A549 (cell line): ENCODE measurements around the gene KCP. TPM values are rescaled to one million over a fixed set of nuclear protein-coding genes. Genes with fewer than 3 reads are reported as not detected.

ENCODE experiments used
- ATAC-seq, 2 experiments: fragments of 200-7000 bp in 1 of 2; fragments of >200 bp in 1 of 2; cut with Nextera tagmentation in 1 of 2; cut with Tn5 transposase in 1 of 2; 3 replicates each; pipeline versions ENCODE4 v1.8.0 to v1.9.1; 2018 to 2020; ENCODE audit warnings: mild to moderate bottlenecking in 1 of 2, moderate library complexity in 1 of 2
- CTCF ChIA-PET: fragments of 300-600 bp; sonication (Branson Sonifier 250); formaldehyde crosslinking; extraction: SDS; loops from one replicate; lab custom pipeline; 2021; ENCODE audit warnings: antibody characterized with exemption, inconsistent platforms; lab: Yijun Ruan, JAX
- POLR2A ChIA-PET: fragments of 350-600 bp; formaldehyde crosslinking; extraction: SDS; loops from one replicate; lab custom pipeline; 2021; ENCODE audit warnings: antibody characterized with exemption, inconsistent platforms; lab: Yijun Ruan, JAX
- DNase-seq, 2 experiments: peaks; one replicate each; pipeline versions ENCODE4 v3.0.0 to v3.0.0-alpha.2; 2011 to 2016; ENCODE audit warnings: low read depth in 1 of 2, low spot score in 1 of 2
- FAIRE-seq: peaks from 2 replicates; lab custom pipeline; 2011; peaks lifted over from hg19 to GRCh38; lab: Jason Lieb, UNC
- H3K27ac ChIP-seq, 2 experiments: fragments of >200 bp; sonication (Bioruptor Twin); formaldehyde crosslinking; 3 replicates each; pipeline ENCODE4 v1.5.1; 2016 to 2017
- H3K4me1 ChIP-seq: fragments of >200 bp; sonication (Bioruptor Twin); formaldehyde crosslinking; 3 replicates; pipeline ENCODE4 v1.6.1; 2016
- H3K4me2 ChIP-seq: fragments of >200 bp; sonication (Bioruptor Twin); formaldehyde crosslinking; 3 replicates; pipeline ENCODE4 v1.6.1; 2016
- H3K4me3 ChIP-seq: fragments of >200 bp; sonication (Bioruptor Twin); formaldehyde crosslinking; 3 replicates; pipeline ENCODE4 v1.5.1; 2016
- H3K9me3 ChIP-seq: fragments of >200 bp; sonication (Bioruptor Twin); formaldehyde crosslinking; 3 replicates; pipeline ENCODE4 v1.6.1; 2016
- BHLHE40 ChIP-seq: IDR thresholded peaks from 2 replicates; pipeline ENCODE4 v1.6.1; 2012; ENCODE audit warnings: low read depth, low read length, inconsistent platforms
- CBX8 ChIP-seq: fragments of 200-600 bp; sonication (generic); IDR thresholded peaks from 2 replicates; pipeline ENCODE4 v1.6.1; 2016
- CEBPB ChIP-seq, 2 experiments: fragments of >200 bp in 1 of 2; sonication (Bioruptor Twin) in 1 of 2; formaldehyde crosslinking in 1 of 2; IDR thresholded peaks; 2 replicates each; pipeline ENCODE4 v1.6.1; 2012 to 2016
- CHD4 ChIP-seq: fragments of 200-600 bp; sonication (generic); IDR thresholded peaks from 2 replicates; pipeline ENCODE4 v1.6.1; 2016; ENCODE audit warnings: antibody characterized with exemption, mild to moderate bottlenecking, borderline replicate concordance
- ELK1 ChIP-seq: fragments of 150-350 bp; IDR thresholded peaks from 2 replicates; pipeline ENCODE4 v1.6.1; 2014; ENCODE audit warnings: low read depth, mild to moderate bottlenecking, low read length
- FOSB ChIP-seq: fragments of 250-450 bp; sonication (Bioruptor Pico); IDR thresholded peaks from 2 replicates; pipeline ENCODE4 v1.5.0; 2020; ENCODE audit warnings: mild to moderate bottlenecking, moderate library complexity
- GATA3 ChIP-seq: IDR thresholded peaks from 2 replicates; pipeline ENCODE4 v1.6.1; 2012; ENCODE audit warnings: borderline replicate concordance
- HEYL ChIP-seq: fragments of 250-450 bp; sonication (Bioruptor Pico); IDR thresholded peaks from 2 replicates; pipeline ENCODE4 v1.8.0; 2021; ENCODE audit warnings: mild to moderate bottlenecking, moderate library complexity
- KDM1A ChIP-seq: fragments of 200-600 bp; sonication (generic); IDR thresholded peaks from 2 replicates; pipeline ENCODE4 v1.6.1; 2016; ENCODE audit warnings: low read depth, mild to moderate bottlenecking
- KDM5A ChIP-seq: fragments of 200-600 bp; sonication (generic); IDR thresholded peaks from 2 replicates; pipeline ENCODE4 v1.6.1; 2016; ENCODE audit warnings: antibody characterized with exemption, mild to moderate bottlenecking
- PHF8 ChIP-seq: fragments of 200-600 bp; sonication (generic); IDR thresholded peaks from 2 replicates; pipeline ENCODE4 v1.6.1; 2016; ENCODE audit warnings: low read depth, mild to moderate bottlenecking, antibody characterized with exemption, moderate library complexity, borderline replicate concordance
- POLR2A ChIP-seq: IDR thresholded peaks from 2 replicates; pipeline ENCODE4 v1.6.1; 2012; ENCODE audit warnings: mild to moderate bottlenecking, low read length
- POLR2AphosphoS2 ChIP-seq: conservative IDR thresholded peaks from 2 replicates; pipeline ENCODE4 v1.6.1; 2012; ENCODE audit warnings: low read length, improper control_type of control experiment, inconsistent platforms
- RAD21 ChIP-seq, 2 experiments: fragments of >200 bp in 1 of 2; sonication (Bioruptor Twin) in 1 of 2; formaldehyde crosslinking in 1 of 2; IDR thresholded peaks in 1 of 2; conservative IDR thresholded peaks in 1 of 2; 2 replicates in 1 of 2; 3 replicates in 1 of 2; pipeline ENCODE4 v1.6.1; 2012 to 2018; ENCODE audit warnings: inconsistent platforms in 1 of 2
- TFCP2L1 ChIP-seq: fragments of 250-450 bp; sonication (Bioruptor Pico); IDR thresholded peaks from 2 replicates; pipeline ENCODE4 v1.5.0; 2021; ENCODE audit warnings: mild to moderate bottlenecking
- ZFP36 ChIP-seq: fragments of 450-650 bp; IDR thresholded peaks from 2 replicates; pipeline ENCODE4 v1.6.1; 2014; ENCODE audit warnings: borderline replicate concordance; ENCODE audit not compliant: partially characterized antibody
- WGBS: methylation state at CpG from one replicate; pipeline ENCODE4 v1.1.6; 2017; ENCODE audit errors: missing lambda C conversion rate; 5-methylcytosine and 5-hydroxymethylcytosine counted together
- polyA plus RNA-seq, 4 experiments: library from polyadenylated mRNA; depleted of rRNA in 3 of 4; stranded (reverse); fragments of >200 nt; fragmentation: RNase III in 1 of 4; extraction: RNeasy Plus Mini Kit Qiagen cat#74134 plus additional on column Dnase treatment in 1 of 4; gene quantifications; 2 replicates in 3 of 4; 3 replicates in 1 of 4; pipeline ENCODE4 v1.2.3, GENCODE V29; 2011 to 2017
- TF ChIP-seq, protein P1 (sequence below): fragments of 250-450 bp; sonication (Bioruptor Pico); IDR thresholded peaks from 2 replicates; pipeline ENCODE4 v1.5.0; 2021; ENCODE audit warnings: mild to moderate bottlenecking, moderate library complexity, borderline replicate concordance
- TF ChIP-seq, protein P2 (sequence below): fragments of >200 bp; sonication (Bioruptor Twin); formaldehyde crosslinking; IDR thresholded peaks from 3 replicates; pipeline ENCODE4 v1.5.1; 2016
- TF ChIP-seq, protein P3 (sequence below): fragments of 450-650 bp; IDR thresholded peaks from 2 replicates; pipeline ENCODE4 v1.6.1; 2014; ENCODE audit warnings: antibody characterized with exemption
- TF ChIP-seq, protein P4 (sequence below): IDR thresholded peaks from 2 replicates; pipeline ENCODE4 v1.6.1; 2012

The KCP gene
- polyA plus RNA-seq, 2 of the 4 experiments (the other 2 are of a cell fraction), result 0.14 TPM; not detected in 1

DNA sequence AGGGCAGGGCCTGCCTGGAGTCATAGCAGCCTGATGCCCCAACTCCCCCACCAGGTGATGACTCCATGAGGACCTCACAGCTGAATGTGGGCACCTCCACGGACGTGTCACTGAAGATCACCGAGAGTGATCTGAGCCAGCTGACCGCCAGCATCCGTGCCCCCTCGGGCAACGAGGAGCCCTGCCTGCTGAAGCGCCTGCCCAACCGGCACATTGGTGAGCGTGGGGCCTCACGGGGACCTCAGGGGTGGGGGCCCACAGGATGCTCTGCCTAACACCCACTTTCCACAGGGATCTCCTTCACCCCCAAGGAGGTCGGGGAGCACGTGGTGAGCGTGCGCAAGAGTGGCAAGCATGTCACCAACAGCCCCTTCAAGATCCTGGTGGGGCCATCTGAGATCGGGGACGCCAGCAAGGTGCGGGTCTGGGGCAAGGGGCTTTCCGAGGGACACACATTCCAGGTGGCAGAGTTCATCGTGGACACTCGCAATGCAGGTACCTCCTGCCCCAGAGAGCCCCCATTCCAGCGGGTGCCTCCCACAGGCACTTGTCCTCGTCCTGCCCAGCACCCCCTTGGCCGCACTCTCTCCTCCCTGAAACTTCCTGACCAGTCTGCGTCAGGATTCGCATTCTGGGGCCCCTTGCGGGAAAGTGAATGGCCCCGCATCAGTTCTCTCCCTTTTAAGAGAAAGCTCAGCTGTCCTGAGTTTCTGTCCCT is 57.8 kb downstream of the KCP start:
- WGBS, result 79% methylated on average over 25 of the region's 28 CpGs

More for the DNA sequence above, 57.8 kb downstream of the KCP start:
- ChIA-PET CTCF (interaction anchor here (0.6 to 1.2 kb wide), 2 partner anchors 31 to 106 kb away, joined by 3 to 4 read pairs; no protein-coding TSS in a partner anchor), POLR2A (no interaction called here)
- Histone ChIP-seq H3K9me3 (no peaks in the 10 kb centered on the region), H3K4me1 (no peaks in the 10 kb centered on the region), H3K27ac (no peak overlapping the region), H3K4me3 (no peak overlapping the region), H3K4me2 (no peak overlapping the region)
- TF ChIP-seq CEBPB (IDR thresholded peaks at IDR 0.05) (no peak), POLR2A (no peak), BHLHE40 (no peak), KDM1A (no peak), ZFP36 (no peak), FOSB (CRISPR knock-in tag) (no peak), TFCP2L1 (CRISPR knock-in tag) (no peak), PHF8 (no peak), CHD4 (no peak), RAD21 (conservative IDR thresholded peaks at IDR 0.05 in 1 of 2, IDR thresholded peaks at IDR 0.05 in 1 of 2) (no peak), ELK1 (no peak), KDM5A (no peak), HEYL (CRISPR knock-in tag) (no peak), GATA3 (no peak), CBX8 (no peak), POLR2AphosphoS2 (no peak)
- TF ChIP-seq, protein P1, sequence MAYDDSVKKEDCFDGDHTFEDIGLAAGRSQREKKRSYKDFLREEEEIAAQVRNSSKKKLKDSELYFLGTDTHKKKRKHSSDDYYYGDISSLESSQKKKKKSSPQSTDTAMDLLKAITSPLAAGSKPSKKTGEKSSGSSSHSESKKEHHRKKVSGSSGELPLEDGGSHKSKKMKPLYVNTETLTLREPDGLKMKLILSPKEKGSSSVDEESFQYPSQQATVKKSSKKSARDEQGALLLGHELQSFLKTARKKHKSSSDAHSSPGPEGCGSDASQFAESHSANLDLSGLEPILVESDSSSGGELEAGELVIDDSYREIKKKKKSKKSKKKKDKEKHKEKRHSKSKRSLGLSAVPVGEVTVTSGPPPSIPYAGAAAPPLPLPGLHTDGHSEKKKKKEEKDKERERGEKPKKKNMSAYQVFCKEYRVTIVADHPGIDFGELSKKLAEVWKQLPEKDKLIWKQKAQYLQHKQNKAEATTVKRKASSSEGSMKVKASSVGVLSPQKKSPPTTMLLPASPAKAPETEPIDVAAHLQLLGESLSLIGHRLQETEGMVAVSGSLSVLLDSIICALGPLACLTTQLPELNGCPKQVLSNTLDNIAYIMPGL (CRISPR knock-in tag), result no peak
- TF ChIP-seq, protein P2, sequence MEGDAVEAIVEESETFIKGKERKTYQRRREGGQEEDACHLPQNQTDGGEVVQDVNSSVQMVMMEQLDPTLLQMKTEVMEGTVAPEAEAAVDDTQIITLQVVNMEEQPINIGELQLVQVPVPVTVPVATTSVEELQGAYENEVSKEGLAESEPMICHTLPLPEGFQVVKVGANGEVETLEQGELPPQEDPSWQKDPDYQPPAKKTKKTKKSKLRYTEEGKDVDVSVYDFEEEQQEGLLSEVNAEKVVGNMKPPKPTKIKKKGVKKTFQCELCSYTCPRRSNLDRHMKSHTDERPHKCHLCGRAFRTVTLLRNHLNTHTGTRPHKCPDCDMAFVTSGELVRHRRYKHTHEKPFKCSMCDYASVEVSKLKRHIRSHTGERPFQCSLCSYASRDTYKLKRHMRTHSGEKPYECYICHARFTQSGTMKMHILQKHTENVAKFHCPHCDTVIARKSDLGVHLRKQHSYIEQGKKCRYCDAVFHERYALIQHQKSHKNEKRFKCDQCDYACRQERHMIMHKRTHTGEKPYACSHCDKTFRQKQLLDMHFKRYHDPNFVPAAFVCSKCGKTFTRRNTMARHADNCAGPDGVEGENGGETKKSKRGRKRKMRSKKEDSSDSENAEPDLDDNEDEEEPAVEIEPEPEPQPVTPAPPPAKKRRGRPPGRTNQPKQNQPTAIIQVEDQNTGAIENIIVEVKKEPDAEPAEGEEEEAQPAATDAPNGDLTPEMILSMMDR, result no peak
- TF ChIP-seq, protein P3, sequence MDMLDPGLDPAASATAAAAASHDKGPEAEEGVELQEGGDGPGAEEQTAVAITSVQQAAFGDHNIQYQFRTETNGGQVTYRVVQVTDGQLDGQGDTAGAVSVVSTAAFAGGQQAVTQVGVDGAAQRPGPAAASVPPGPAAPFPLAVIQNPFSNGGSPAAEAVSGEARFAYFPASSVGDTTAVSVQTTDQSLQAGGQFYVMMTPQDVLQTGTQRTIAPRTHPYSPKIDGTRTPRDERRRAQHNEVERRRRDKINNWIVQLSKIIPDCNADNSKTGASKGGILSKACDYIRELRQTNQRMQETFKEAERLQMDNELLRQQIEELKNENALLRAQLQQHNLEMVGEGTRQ, result no peak
- TF ChIP-seq, protein P4, sequence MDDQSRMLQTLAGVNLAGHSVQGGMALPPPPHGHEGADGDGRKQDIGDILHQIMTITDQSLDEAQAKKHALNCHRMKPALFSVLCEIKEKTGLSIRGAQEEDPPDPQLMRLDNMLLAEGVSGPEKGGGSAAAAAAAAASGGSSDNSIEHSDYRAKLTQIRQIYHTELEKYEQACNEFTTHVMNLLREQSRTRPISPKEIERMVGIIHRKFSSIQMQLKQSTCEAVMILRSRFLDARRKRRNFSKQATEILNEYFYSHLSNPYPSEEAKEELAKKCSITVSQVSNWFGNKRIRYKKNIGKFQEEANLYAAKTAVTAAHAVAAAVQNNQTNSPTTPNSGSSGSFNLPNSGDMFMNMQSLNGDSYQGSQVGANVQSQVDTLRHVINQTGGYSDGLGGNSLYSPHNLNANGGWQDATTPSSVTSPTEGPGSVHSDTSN, result no peak
- DNase-seq, result no peak
- FAIRE-seq, result no peak
- ATAC-seq, result no peak
